Activated naive CD8-positive, alpha-beta T cell (primary cell): ENCODE data around the gene C10orf67.

Source experiments
- H3K27ac Mint-ChIP-seq: one replicate; pipeline ENCODE4 v1.8.0; 2021; ENCODE audit warnings: mixed read lengths
- H3K27me3 Mint-ChIP-seq: one replicate; pipeline ENCODE4 v1.8.0; 2021; ENCODE audit warnings: mixed read lengths
- H3K36me3 Mint-ChIP-seq: one replicate; pipeline ENCODE4 v1.8.0; 2021; ENCODE audit warnings: mixed read lengths
- H3K4me1 Mint-ChIP-seq: one replicate; pipeline ENCODE4 v1.8.0; 2021; ENCODE audit warnings: low read depth, mixed read lengths
- H3K4me3 Mint-ChIP-seq: one replicate; pipeline ENCODE4 v1.8.0; 2021; ENCODE audit warnings: mild to moderate bottlenecking, mixed read lengths
- H3K9me3 Mint-ChIP-seq: one replicate; pipeline ENCODE4 v1.8.0; 2021; ENCODE audit warnings: low read depth, mixed read lengths

Gene C10orf67

DNA sequence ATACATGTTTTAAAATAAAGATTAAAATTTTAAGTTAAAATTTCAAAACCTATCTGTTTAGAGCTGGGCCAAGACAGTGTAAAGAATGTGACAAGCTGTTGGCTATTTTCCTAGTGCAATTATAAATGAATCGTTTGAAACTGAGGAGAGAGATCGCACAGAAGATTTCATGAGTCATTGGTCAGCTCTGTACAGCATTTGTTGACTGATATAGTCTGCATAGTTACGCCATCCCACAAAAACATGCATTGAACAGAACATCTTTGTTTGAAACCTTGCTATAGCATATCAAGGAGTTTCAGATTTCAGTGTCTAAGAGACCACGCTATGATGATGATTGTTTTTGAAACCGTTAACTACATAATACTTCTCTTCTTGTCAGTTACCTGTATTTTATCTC lies 1.3 kb upstream of the C10orf67 start:
- Mint-ChIP-seq H3K4me3 (no peak overlapping the region), H3K36me3 (no peaks in the 10 kb centered on the region), H3K27me3 (no peaks in the 10 kb centered on the region), H3K9me3 (no peaks in the 10 kb centered on the region), H3K4me1 (peaks cover 29% of the 10 kb centered on the region), H3K27ac (no peak overlapping the region)

DNA sequence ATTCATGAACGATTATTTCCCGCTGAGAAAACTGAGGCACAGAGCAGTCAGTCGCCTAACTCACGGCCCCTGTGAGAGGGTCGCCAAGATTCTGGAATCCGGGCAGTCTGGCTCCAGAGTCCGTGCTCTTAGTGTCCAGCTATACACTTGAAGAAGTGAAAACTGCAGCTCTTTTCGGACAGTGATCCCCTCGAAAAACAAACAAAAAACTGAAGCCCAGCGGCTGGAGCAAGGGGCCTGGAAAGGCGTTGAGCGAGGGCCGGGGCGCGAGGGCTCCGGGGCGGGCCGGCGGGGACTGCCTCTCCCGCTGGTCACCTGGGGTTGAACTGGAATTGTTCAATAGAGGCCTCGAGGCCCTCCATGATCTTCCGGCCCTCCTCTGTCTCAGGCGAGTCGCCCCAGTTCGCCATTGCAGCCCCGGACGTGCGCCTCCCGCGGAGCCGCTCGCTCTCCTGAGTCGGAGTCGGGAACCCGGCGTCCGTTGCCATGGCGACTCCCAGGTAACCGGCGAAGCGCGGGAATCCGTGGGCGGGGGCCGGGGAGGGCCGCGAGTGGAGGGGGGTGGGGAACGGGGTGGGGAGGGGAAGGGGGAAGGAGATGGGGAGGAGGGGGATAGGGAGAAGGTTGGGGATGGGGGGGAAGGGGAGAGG lies 881 bp downstream of the C10orf67 start:
- H3K36me3 Mint-ChIP-seq, result no peaks in the 10 kb centered on the region
- H3K27me3 Mint-ChIP-seq, result no peaks in the 10 kb centered on the region
- no peaks in the 10 kb centered on the region for H3K9me3 Mint-ChIP-seq
- H3K4me1 Mint-ChIP-seq, result peaks cover 45% of the 10 kb centered on the region
- H3K4me3 Mint-ChIP-seq, result peak overlapping the region; percentile 73
- H3K27ac Mint-ChIP-seq, result peak overlapping the region; percentile 54

DNA sequence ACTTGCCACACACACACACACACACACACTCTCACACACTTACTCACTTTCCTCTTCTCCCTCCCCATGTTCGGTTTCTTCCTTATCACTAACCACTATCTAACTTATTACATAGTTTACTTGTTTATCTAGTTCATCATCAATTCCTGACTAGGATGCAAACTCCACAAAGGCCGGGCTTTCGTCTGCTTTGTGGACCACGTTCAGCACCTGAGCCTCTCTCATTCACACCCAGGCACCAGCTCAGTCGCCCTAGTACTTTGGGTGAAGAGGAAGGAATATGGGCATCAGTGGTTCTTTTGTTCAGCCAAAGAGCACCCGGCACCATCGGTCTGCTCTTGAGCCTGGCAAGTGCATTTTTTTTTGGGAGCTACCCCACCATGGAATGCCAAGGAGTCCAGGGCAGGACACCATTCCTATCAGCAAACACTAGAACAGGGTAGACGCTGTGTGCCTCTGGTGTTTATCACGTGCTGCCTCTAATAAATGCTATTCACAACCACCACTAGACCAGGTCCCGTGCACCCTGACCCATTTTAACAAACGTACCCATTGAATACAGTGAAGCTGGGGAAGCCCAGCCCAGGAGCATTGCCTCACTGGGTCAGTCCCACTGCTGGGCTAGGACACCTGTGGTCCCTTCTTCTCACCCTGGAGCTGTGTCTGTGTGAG lies 2.2 kb downstream of the C10orf67 start:
- Mint-ChIP-seq H3K27ac (peak overlapping the region; percentile 43), H3K9me3 (no peaks in the 10 kb centered on the region), H3K4me3 (no peak overlapping the region), H3K27me3 (no peaks in the 10 kb centered on the region), H3K4me1 (peaks cover 54% of the 10 kb centered on the region), H3K36me3 (no peaks in the 10 kb centered on the region)

DNA sequence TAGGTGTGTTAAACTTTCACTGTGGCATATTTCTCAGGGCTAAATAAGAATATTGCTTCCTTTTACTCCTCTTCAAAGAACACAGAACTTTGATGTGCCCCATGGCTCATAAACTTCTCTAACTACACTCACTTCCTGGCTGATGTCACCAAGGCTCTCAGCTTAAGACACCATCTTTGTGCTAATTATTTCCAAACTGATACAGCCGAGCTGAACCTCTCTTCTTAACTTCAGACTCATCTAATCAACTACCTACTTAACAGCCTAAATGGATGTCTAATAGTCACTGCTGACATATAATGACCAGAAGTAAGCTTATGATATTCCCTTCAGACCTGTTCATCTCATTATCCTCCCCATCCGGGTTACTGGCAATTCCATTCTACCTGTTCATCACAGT lies 3.6 kb downstream of the C10orf67 start:
- no peaks in the 10 kb centered on the region for H3K9me3 Mint-ChIP-seq
- H3K36me3 Mint-ChIP-seq, result no peaks in the 10 kb centered on the region
- H3K4me3 Mint-ChIP-seq, result peak overlapping the region; percentile 44
- peak overlapping the region; percentile 46 for H3K27ac Mint-ChIP-seq
- no peaks in the 10 kb centered on the region for H3K27me3 Mint-ChIP-seq
- H3K4me1 Mint-ChIP-seq, result peaks cover 59% of the 10 kb centered on the region

DNA sequence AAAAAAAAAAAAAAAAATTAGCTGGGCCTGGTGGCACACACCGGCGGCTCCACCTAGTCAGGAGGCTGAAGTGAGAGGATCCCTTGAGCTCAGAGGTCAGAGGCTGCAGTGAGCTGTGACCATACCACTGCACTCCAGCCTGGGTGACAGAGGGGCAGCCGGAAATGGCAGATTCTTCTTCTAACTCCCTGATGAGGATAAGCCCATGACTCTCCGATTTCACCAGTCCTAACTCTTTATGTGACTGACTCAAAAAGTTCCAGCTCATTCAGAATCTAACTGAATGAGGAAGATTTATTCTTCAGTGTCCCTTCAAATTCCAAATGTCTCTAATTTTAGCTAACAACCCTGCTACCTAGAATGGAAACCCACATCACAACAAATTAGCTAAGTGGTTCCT lies 4.2 kb downstream of the C10orf67 start:
- Mint-ChIP-seq H3K4me3 (no peak overlapping the region), H3K27me3 (no peaks in the 10 kb centered on the region), H3K27ac (no peak overlapping the region), H3K9me3 (no peaks in the 10 kb centered on the region), H3K4me1 (peaks cover 64% of the 10 kb centered on the region), H3K36me3 (no peaks in the 10 kb centered on the region)

DNA sequence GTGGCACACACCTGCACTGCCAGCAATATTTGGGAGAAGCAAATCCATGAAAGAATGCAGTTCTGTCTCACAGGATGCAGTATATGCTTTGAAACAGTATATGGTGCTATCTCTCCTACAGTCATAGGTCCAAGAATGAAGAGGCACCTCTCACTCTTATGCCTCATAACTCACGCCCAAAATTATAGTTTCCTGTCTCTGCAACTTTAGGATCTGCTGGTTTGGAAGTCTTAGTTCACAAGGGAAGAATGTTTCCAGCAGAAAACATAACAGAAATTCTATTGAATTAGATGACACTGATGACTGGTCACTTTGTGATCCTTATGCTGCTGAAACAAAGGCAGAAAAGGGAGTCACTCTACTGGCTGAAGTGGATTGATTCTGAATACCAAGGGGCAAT lies 5.7 kb downstream of the C10orf67 start:
- no peak overlapping the region for H3K4me3 Mint-ChIP-seq
- H3K27ac Mint-ChIP-seq, result no peak overlapping the region
- H3K27me3 Mint-ChIP-seq, result no peaks in the 10 kb centered on the region
- peaks cover 66% of the 10 kb centered on the region for H3K4me1 Mint-ChIP-seq
- no peaks in the 10 kb centered on the region for H3K36me3 Mint-ChIP-seq
- no peaks in the 10 kb centered on the region for H3K9me3 Mint-ChIP-seq

DNA sequence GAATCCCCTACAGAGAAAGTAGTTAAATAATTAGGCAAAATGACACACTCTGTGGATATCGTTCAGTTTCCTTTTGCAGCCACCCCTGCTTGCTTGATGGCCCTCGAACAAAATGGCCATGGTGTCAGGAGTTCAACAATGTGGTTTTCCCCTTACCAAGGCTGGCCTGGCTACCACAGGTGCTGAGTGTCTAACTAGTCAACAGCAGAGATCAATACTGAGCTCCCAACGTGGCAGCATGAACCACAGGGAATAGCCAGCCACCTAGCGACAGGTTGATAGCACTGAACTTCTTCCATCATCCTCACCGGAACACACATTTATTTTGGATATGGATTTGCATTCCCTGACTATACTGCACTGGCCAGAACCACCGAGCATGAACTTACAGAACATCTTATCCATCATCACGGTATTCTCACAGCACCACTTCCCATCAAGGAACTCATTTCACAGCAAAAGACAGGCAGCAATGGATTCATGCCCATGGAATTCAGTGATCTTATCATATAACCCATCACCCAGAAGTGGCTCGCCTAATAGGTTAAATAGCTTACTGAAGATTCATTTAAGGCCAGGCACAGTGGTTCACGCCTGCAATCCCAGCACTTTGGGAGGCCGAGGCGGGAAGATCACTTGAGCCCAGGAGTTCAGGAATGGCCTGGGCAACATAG lies 6.3 kb downstream of the C10orf67 start:
- no peaks in the 10 kb centered on the region for H3K27me3 Mint-ChIP-seq
- H3K4me3 Mint-ChIP-seq, result no peak overlapping the region
- H3K4me1 Mint-ChIP-seq, result peaks cover 67% of the 10 kb centered on the region
- no peaks in the 10 kb centered on the region for H3K36me3 Mint-ChIP-seq
- H3K27ac Mint-ChIP-seq, result no peak overlapping the region
- no peaks in the 10 kb centered on the region for H3K9me3 Mint-ChIP-seq

DNA sequence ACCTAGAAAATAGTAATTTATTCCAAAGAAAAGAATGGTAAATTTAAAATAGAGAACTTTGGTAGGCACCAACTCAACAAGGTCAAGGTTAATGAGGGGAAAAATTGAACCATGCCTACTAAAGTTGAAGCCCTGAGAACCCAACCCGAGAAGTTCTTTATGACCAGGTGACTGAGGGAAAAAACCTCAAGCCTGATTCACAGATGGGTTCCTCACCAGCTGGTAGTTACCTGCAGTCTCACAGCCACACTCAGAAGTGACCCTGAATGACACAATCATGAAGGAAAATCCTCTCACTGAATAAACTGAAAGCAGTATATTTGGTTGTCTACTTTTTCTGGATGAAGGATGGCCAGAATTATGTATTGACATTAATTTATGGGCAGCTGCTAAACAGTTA lies 7.0 kb downstream of the C10orf67 start:
- Mint-ChIP-seq H3K27me3 (no peaks in the 10 kb centered on the region), H3K36me3 (no peaks in the 10 kb centered on the region), H3K27ac (peak overlapping the region; percentile 36), H3K9me3 (no peaks in the 10 kb centered on the region), H3K4me1 (peaks cover 66% of the 10 kb centered on the region), H3K4me3 (no peak overlapping the region)

DNA sequence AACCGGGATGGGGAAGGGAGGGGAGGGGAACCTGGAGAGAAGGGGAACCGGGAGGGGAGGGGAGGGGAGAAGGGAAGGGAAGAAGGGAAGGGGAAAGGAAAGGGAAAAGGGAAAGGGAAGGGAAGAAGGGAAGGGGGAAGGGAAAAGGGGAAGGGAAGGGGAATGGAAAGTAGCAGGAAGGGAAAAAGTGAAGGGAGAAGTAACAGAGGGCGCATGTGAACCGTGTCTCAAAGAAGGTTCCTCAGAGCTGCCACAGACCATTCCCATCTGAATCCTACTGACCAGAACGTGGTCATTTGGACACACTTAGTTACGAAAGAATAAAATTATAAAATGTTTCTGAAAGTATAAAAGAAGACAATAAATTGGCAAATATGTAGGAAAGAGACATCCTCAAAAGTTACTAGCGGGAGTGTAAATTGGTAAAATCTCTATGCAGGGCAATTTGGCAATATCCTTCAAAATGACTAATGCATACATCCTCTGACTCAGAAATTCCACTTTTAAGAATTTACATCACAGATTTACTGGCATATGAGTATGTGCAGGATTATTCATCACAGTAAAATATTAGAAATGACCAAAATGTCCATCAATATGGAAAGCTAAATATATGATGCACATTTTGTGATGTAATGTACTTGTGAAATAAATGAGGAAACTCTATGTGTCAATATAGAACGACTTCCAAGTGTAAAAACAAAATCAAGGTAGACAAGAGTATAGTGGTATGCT lies 12.9 kb downstream of the C10orf67 start:
- no peaks in the 10 kb centered on the region for H3K9me3 Mint-ChIP-seq
- H3K4me3 Mint-ChIP-seq, result no peak overlapping the region
- H3K36me3 Mint-ChIP-seq, result no peaks in the 10 kb centered on the region
- no peaks in the 10 kb centered on the region for H3K27me3 Mint-ChIP-seq
- H3K27ac Mint-ChIP-seq, result peak overlapping the region; percentile 5
- H3K4me1 Mint-ChIP-seq, result peaks cover 31% of the 10 kb centered on the region

DNA sequence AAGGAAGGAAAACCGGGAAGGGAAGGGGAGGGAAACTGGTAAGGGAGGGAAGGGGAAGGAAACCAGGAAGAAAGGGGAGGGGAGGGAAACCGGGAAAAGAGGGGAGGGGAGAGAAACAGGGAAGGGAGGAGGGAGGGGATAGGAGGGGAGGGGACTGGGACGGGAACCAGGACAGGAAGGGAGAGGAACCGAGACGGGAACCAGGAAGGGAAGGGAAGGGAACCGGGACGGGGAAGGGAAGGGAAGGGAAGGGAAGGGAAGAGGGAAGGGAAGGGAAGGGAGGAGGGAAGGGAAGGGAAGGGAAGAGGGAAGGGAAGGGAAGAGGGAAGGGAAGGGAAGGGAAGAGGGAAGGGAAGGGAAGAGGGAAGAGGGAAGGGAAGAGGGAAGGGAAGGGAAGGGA lies 13.6 kb downstream of the C10orf67 start:
- H3K36me3 Mint-ChIP-seq, result no peaks in the 10 kb centered on the region
- H3K4me3 Mint-ChIP-seq, result no peak overlapping the region
- no peaks in the 10 kb centered on the region for H3K9me3 Mint-ChIP-seq
- H3K27me3 Mint-ChIP-seq, result peaks cover 2% of the 10 kb centered on the region
- H3K27ac Mint-ChIP-seq, result no peak overlapping the region
- peaks cover 28% of the 10 kb centered on the region for H3K4me1 Mint-ChIP-seq

DNA sequence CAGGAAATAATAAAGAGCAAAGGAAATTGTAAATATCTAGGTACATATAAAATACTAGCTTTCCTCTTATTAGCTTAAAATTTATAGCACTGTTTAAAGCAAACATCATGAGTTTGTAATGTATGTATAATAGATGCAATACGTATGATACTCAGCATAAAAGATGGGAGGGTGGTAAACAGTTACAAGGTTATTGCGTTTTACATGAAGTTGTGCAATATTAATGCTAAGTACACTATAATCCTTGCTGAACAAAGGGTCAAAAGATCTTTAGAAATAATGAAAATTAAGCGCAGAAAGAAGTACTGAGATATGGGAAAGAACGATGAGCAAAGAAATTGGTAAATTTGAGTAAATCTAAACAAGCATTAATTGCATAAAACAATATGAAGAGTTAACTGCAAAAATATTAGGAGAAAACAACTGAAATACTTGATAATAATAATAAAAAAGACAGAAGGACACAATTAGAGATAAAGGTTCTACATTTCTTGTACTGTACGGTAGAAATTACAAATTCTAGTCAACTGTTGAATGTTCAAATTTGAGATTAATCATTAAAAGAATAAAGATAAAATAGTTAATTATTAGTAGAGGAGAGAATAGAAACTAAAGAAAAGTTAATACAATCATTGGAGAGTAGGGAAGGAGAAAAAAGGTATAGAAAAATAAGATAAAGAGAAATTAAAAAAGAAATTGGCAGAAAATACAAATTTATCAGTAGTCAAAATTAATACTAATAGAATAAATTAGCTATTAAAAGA lies 17.9 kb downstream of the C10orf67 start:
- no peaks in the 10 kb centered on the region for H3K36me3 Mint-ChIP-seq
- H3K4me1 Mint-ChIP-seq, result peaks cover 1% of the 10 kb centered on the region
- H3K9me3 Mint-ChIP-seq, result no peaks in the 10 kb centered on the region
- peaks cover 4% of the 10 kb centered on the region for H3K27me3 Mint-ChIP-seq
- no peak overlapping the region for H3K27ac Mint-ChIP-seq
- H3K4me3 Mint-ChIP-seq, result no peak overlapping the region

DNA sequence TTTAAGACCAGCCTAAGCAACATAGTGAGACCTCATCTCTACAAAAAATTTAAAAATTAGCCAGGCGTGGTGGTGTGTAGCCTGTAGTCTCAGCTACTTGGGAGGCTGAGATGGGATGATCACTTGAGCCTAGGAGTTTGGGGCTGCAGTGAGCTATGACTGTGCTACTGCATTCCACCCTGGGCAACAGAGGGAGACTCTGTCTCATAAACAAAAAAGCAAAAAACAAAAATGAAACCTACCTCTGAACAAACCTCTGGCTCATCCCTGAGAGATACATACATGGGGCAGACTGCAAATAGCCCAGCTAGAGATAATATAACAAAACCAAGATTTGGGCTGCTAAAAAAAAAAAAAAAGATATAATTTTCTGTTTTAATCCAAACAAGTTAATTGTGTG lies 19.5 kb downstream of the C10orf67 start:
- H3K4me1 Mint-ChIP-seq, result no peaks in the 10 kb centered on the region
- H3K36me3 Mint-ChIP-seq, result no peaks in the 10 kb centered on the region
- H3K9me3 Mint-ChIP-seq, result no peaks in the 10 kb centered on the region
- no peak overlapping the region for H3K27ac Mint-ChIP-seq
- H3K27me3 Mint-ChIP-seq, result peaks cover 4% of the 10 kb centered on the region
- H3K4me3 Mint-ChIP-seq, result no peak overlapping the region

DNA sequence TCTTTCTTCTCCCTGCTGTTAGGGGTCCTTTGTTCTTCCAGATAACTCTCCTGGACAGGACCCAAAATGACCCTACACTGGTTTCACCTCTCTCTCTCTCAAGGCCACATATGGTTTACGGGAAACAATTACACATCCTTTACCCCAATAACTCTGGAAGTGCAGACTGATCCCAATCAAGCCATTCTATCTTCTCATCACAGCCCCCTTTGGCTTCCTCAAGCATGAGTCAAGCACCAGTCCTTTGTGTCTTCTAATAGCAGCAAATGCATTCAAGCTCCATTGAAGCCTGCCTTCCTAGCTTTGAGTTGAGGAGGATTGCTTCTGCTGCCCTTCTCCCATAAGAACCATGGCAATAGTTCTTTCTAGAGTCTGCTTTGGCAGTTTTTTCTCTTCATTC lies 20.2 kb downstream of the C10orf67 start:
- Mint-ChIP-seq H3K36me3 (no peaks in the 10 kb centered on the region), H3K9me3 (no peaks in the 10 kb centered on the region)

DNA sequence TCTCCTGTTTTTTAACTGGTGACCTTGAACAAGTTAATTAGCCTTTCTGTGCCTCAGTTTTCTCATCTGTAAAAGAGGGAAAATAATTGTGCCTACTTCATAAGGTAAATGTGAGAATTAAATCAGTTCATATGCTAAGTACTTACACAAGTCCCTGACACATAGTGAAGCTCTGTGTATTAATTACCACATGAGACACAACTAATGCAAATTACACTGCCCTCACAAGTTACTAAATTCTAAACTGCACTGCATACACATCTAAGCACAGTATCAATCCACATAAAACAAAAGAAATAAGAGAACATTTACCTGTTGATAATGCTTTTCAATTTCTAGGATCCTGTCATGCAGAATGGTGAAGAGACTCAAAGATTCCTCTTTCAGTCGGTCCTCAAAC lies 22.5 kb downstream of the C10orf67 start:
- H3K36me3 Mint-ChIP-seq, result no peaks in the 10 kb centered on the region
- H3K27ac Mint-ChIP-seq, result no peak overlapping the region
- no peaks in the 10 kb centered on the region for H3K4me1 Mint-ChIP-seq

More for the DNA sequence above, 20.2 kb downstream of the C10orf67 start:
- H3K4me1 Mint-ChIP-seq, result no peaks in the 10 kb centered on the region
- peaks cover 4% of the 10 kb centered on the region for H3K27me3 Mint-ChIP-seq
- H3K27ac Mint-ChIP-seq, result no peak overlapping the region
- no peak overlapping the region for H3K4me3 Mint-ChIP-seq

More for the DNA sequence above, 22.5 kb downstream of the C10orf67 start:
- Mint-ChIP-seq H3K27me3 (peaks cover 4% of the 10 kb centered on the region), H3K4me3 (no peak overlapping the region), H3K9me3 (no peaks in the 10 kb centered on the region)
